ENCODE data around the gene PLPP1.

- no peak for TF ChIP-seq GABPA (IDR thresholded peaks at IDR 0.05 in 1 of 2, conservative IDR thresholded peaks at IDR 0.05 in 1 of 2)
- TF ChIP-seq, protein P1, sequence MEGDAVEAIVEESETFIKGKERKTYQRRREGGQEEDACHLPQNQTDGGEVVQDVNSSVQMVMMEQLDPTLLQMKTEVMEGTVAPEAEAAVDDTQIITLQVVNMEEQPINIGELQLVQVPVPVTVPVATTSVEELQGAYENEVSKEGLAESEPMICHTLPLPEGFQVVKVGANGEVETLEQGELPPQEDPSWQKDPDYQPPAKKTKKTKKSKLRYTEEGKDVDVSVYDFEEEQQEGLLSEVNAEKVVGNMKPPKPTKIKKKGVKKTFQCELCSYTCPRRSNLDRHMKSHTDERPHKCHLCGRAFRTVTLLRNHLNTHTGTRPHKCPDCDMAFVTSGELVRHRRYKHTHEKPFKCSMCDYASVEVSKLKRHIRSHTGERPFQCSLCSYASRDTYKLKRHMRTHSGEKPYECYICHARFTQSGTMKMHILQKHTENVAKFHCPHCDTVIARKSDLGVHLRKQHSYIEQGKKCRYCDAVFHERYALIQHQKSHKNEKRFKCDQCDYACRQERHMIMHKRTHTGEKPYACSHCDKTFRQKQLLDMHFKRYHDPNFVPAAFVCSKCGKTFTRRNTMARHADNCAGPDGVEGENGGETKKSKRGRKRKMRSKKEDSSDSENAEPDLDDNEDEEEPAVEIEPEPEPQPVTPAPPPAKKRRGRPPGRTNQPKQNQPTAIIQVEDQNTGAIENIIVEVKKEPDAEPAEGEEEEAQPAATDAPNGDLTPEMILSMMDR (IDR thresholded peaks at IDR 0.05; ENCODE audit: low read depth, low read length, missing input control) = no peak
- TF ChIP-seq, protein P2, sequence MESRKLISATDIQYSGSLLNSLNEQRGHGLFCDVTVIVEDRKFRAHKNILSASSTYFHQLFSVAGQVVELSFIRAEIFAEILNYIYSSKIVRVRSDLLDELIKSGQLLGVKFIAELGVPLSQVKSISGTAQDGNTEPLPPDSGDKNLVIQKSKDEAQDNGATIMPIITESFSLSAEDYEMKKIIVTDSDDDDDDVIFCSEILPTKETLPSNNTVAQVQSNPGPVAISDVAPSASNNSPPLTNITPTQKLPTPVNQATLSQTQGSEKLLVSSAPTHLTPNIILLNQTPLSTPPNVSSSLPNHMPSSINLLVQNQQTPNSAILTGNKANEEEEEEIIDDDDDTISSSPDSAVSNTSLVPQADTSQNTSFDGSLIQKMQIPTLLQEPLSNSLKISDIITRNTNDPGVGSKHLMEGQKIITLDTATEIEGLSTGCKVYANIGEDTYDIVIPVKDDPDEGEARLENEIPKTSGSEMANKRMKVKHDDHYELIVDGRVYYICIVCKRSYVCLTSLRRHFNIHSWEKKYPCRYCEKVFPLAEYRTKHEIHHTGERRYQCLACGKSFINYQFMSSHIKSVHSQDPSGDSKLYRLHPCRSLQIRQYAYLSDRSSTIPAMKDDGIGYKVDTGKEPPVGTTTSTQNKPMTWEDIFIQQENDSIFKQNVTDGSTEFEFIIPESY (IDR thresholded peaks at IDR 0.05) = no peak
- no peak for TF ChIP-seq FOXA1 (IDR thresholded peaks at IDR 0.05)
- no peak for TF ChIP-seq TAF1 (conservative IDR thresholded peaks at IDR 0.05)
- no peak for TF ChIP-seq YY1 (IDR thresholded peaks at IDR 0.05)
- TF ChIP-seq EGR1 (IDR thresholded peaks at IDR 0.05; ENCODE audit: low read depth in 2 of 2) = no peak
- TF ChIP-seq ATF3 (IDR thresholded peaks at IDR 0.05) = no peak
- TF ChIP-seq FOXA2 (IDR thresholded peaks at IDR 0.05) = no peak
- TF ChIP-seq JUND (IDR thresholded peaks at IDR 0.05) = no peak
- TF ChIP-seq RAD21 (IDR thresholded peaks at IDR 0.05) = no peak
- TF ChIP-seq REST (IDR thresholded peaks at IDR 0.05) = no peak
- no peak for TF ChIP-seq RXRA (IDR thresholded peaks at IDR 0.05)
Observed at GRCh38 chr5:55582256-55582655, 47.5 kb upstream of the PLPP1 start.
